ENCODE measurements around the gene PI4KA. TPM values are rescaled to one million over a fixed set of nuclear protein-coding genes. Genes with fewer than 3 reads are reported as not detected.

PI4KA gene
- total RNA-seq, 1 experiment from 2014 or later = 65.8 TPM

- Histone ChIP-seq H3K9me3 (ENCODE audit: control insufficient read depth, low read depth, low read length) (no peaks in the 10 kb centered on the region), H3T11ph (ENCODE audit: low read length) (no peak overlapping the region), H4K5ac (ENCODE audit: insufficient read length, low read depth, low read length) (no peak overlapping the region), H2BK12ac (ENCODE audit: insufficient read length, low read depth, low read length) (no peak overlapping the region), H2BK20ac (ENCODE audit: low read depth, low read length, poor library complexity, severe bottlenecking) (no peak overlapping the region), H3K23me2 (ENCODE audit: insufficient read length, low read depth, low read length, poor library complexity, severe bottlenecking) (no peaks in the 10 kb centered on the region), H2BK120ac (ENCODE audit: low read depth, low read length, poor library complexity, severe bottlenecking) (no peak overlapping the region), H3K18ac (ENCODE audit: insufficient read length, low read depth, low read length) (no peak overlapping the region), H3K4ac (ENCODE audit: low read depth, low read length) (no peak overlapping the region), H3K9ac (ENCODE audit: extremely low read depth, insufficient read length, low read length) (no peak overlapping the region), H2BK15ac (ENCODE audit: low read depth, low read length) (no peak overlapping the region), H3K4me1 (ENCODE audit: insufficient read depth, low read length) (no peaks in the 10 kb centered on the region), H2AFZ (ENCODE audit: low read length) (no peak overlapping the region), H4K20me1 (ENCODE audit: control insufficient read depth, insufficient read depth, insufficient read length) (no peaks in the 10 kb centered on the region), H3K79me2 (ENCODE audit: insufficient read depth, low read length) (no peaks in the 10 kb centered on the region), H2BK5ac (ENCODE audit: insufficient read length, low read length) (no peak overlapping the region), H3K23ac (ENCODE audit: insufficient read length, low read depth, low read length) (no peak overlapping the region), H4K8ac (replicated peaks; ENCODE audit: insufficient read length, low read depth, low read length) (no peak overlapping the region), H3K27ac (ENCODE audit: insufficient read length, low read depth, low read length) (no peak overlapping the region), H3K14ac (ENCODE audit: insufficient read depth, low read length) (no peak overlapping the region), H3K56ac (ENCODE audit: insufficient read length, low read depth, low read length) (no peak overlapping the region), H3K27me3 (ENCODE audit: insufficient read depth, low read length) (no peaks in the 10 kb centered on the region), H4K91ac (ENCODE audit: insufficient read length, low read depth, low read length) (no peak overlapping the region), H3K79me1 (ENCODE audit: insufficient read depth, low read depth, low read length, poor library complexity, severe bottlenecking) (no peaks in the 10 kb centered on the region), H3K4me2 (ENCODE audit: insufficient read depth, insufficient read length, low read length) (no peak overlapping the region), H2AK5ac (ENCODE audit: insufficient read length, low read length) (no peak overlapping the region)
- WGBS (ENCODE audit: extremely low coverage, insufficient read length, low lambda C conversion rate) = no CpG with 5 or more reads among the region's 5 CpGs
- H3K27me3 Mint-ChIP-seq (ENCODE audit: low read depth) = no peaks in the 10 kb centered on the region
- TF ChIP-seq, protein P1, sequence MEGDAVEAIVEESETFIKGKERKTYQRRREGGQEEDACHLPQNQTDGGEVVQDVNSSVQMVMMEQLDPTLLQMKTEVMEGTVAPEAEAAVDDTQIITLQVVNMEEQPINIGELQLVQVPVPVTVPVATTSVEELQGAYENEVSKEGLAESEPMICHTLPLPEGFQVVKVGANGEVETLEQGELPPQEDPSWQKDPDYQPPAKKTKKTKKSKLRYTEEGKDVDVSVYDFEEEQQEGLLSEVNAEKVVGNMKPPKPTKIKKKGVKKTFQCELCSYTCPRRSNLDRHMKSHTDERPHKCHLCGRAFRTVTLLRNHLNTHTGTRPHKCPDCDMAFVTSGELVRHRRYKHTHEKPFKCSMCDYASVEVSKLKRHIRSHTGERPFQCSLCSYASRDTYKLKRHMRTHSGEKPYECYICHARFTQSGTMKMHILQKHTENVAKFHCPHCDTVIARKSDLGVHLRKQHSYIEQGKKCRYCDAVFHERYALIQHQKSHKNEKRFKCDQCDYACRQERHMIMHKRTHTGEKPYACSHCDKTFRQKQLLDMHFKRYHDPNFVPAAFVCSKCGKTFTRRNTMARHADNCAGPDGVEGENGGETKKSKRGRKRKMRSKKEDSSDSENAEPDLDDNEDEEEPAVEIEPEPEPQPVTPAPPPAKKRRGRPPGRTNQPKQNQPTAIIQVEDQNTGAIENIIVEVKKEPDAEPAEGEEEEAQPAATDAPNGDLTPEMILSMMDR (conservative IDR thresholded peaks at IDR 0.05) = no peak
- no peak overlapping the region for H3K27ac Mint-ChIP-seq
- no peak for DNase-seq
- peaks cover 6 to 58% (median 24%) of the 10 kb centered on the region in 3 experiments; a peak in 6 of 7 replicates for H3K36me3 Mint-ChIP-seq (ENCODE audit: insufficient read depth in 1 of 3, low read depth in 3 of 3)
- H3K9me3 Mint-ChIP-seq = no peaks in the 10 kb centered on the region
- no peak overlapping the region for H3K4me3 Mint-ChIP-seq
- no peaks in the 10 kb centered on the region for H3K4me1 Mint-ChIP-seq
These were observed 46.5 kb downstream of the PI4KA start for GRCh38 chr22:20811971-20812660.
